Osteoblast (primary cell): ENCODE data around the gene CHN1. TPM values are rescaled to one million over a fixed set of nuclear protein-coding genes. Genes with fewer than 3 reads are reported as not detected.

Source experiments
- DNase-seq: peaks from one replicate; pipeline ENCODE4 v3.0.0; 2011; ENCODE audit warnings: low spot score, mixed read lengths; ENCODE audit not compliant: insufficient read length; ENCODE audit errors: missing footprints
- H2AFZ ChIP-seq: 2 replicates; pipeline ENCODE4 v1.6.0; 2011; ENCODE audit warnings: mild to moderate bottlenecking, low read length
- H3K27ac ChIP-seq: 2 replicates; pipeline ENCODE4 v1.5.1; 2011; ENCODE audit warnings: mild to moderate bottlenecking, low read depth, low read length, moderate library complexity
- H3K27me3 ChIP-seq: 2 replicates; pipeline ENCODE4 v1.6.0; 2012; ENCODE audit warnings: mild to moderate bottlenecking, control low read depth, inconsistent platforms, low read length, moderate library complexity; ENCODE audit not compliant: insufficient read depth
- H3K36me3 ChIP-seq: 2 replicates; pipeline ENCODE4 v1.5.1; 2011; ENCODE audit warnings: mild to moderate bottlenecking, low read length, control low read depth, moderate library complexity; ENCODE audit not compliant: insufficient read depth
- H3K4me1 ChIP-seq: 2 replicates; pipeline ENCODE4 v1.5.1; 2011; ENCODE audit warnings: mild to moderate bottlenecking, low read length, control low read depth, moderate library complexity; ENCODE audit not compliant: insufficient read depth
- H3K4me2 ChIP-seq: 2 replicates; pipeline ENCODE4 v1.6.0; 2011; ENCODE audit warnings: mild to moderate bottlenecking, low read length; ENCODE audit not compliant: insufficient read depth
- H3K4me3 ChIP-seq: fragments of 200-600 bp; sonication (generic); 3 replicates; pipeline ENCODE4 v1.5.1; 2012; ENCODE audit warnings: mild to moderate bottlenecking, low read length, inconsistent platforms; ENCODE audit not compliant: insufficient read depth
- H3K79me2 ChIP-seq: 2 replicates; pipeline ENCODE4 v1.6.0; 2012; ENCODE audit warnings: mild to moderate bottlenecking, low read length, control low read depth, inconsistent platforms; ENCODE audit not compliant: insufficient read depth
- H3K9me3 ChIP-seq: 2 replicates; pipeline ENCODE4 v1.5.1; 2011; ENCODE audit warnings: low read depth, low read length, control low read depth
- H4K20me1 ChIP-seq: 2 replicates; pipeline ENCODE4 v1.6.0; 2012; ENCODE audit warnings: mild to moderate bottlenecking, low read length, control low read depth; ENCODE audit not compliant: insufficient read depth
- CTCF ChIP-seq: IDR thresholded peaks from 2 replicates; pipeline ENCODE4 v1.5.1; 2011; ENCODE audit warnings: mild to moderate bottlenecking, low read depth, low read length, moderate library complexity; ENCODE audit errors: extremely low read depth
- total RNA-seq: library from RNA; depleted of rRNA; stranded (reverse); fragments of >200 nt; gene quantifications from 2 replicates; pipeline ENCODE4 v1.2.3, GENCODE V29; 2012

Gene CHN1
- total RNA-seq, 1 donor = 33.7 TPM

GRCh38 chr2:174840436-174840835 is 164.7 kb downstream of the CHN1 start:
- peak overlapping the region; percentile 47 for H2AFZ ChIP-seq
- H3K36me3 ChIP-seq = no peaks in the 10 kb centered on the region
- H3K4me1 ChIP-seq = peaks cover 41% of the 10 kb centered on the region
- no peak for TF ChIP-seq CTCF
- H4K20me1 ChIP-seq = no peaks in the 10 kb centered on the region
- peaks cover 29% of the 10 kb centered on the region for H3K79me2 ChIP-seq
- H3K4me3 ChIP-seq = no peak overlapping the region
- peak overlapping the region; percentile 54 for H3K27ac ChIP-seq
- H3K27me3 ChIP-seq = no peaks in the 10 kb centered on the region
- no peaks in the 10 kb centered on the region for H3K9me3 ChIP-seq
- H3K4me2 ChIP-seq = peak overlapping the region; percentile 42
- DNase-seq = peak; percentile 76

DNA sequence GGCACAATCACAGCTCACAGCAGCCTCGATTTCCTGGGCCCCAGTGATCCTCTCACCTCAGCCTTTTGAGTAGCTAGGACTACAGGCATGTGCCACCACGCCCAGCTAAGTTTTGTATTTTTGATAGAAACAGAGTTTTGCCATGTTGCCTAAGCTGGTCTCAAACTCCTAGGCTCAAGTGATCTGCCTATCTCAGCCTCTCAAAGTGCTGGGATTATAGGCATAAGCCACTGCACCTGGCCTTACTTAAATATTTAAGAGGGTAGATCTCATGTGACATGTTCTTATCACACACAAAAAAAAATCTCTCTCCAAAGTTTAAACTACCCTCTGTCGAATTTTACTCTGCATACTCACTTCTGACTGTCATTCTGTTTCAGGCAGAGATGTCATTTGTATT is 165.5 kb downstream of the CHN1 start:
- Histone ChIP-seq H3K79me2 (peaks cover 22% of the 10 kb centered on the region), H3K4me3 (no peak overlapping the region), H2AFZ (no peak overlapping the region), H3K36me3 (no peaks in the 10 kb centered on the region), H4K20me1 (no peaks in the 10 kb centered on the region), H3K4me1 (peaks cover 38% of the 10 kb centered on the region), H3K27me3 (no peaks in the 10 kb centered on the region), H3K27ac (no peak overlapping the region), H3K9me3 (no peaks in the 10 kb centered on the region), H3K4me2 (no peak overlapping the region)
- TF ChIP-seq CTCF = no peak
- no peak for DNase-seq

GRCh38 chr2:174836995-174837390 is 168.2 kb downstream of the CHN1 start:
- no peaks in the 10 kb centered on the region for H3K27me3 ChIP-seq
- H3K4me3 ChIP-seq = no peak overlapping the region
- no peaks in the 10 kb centered on the region for H3K36me3 ChIP-seq
- peak overlapping the region; percentile 86 for H3K27ac ChIP-seq
- H3K9me3 ChIP-seq = no peaks in the 10 kb centered on the region
- H3K4me2 ChIP-seq = peak overlapping the region; percentile 64
- no peaks in the 10 kb centered on the region for H4K20me1 ChIP-seq
- H3K79me2 ChIP-seq = peaks cover 8% of the 10 kb centered on the region
- no peak for TF ChIP-seq CTCF
- peak overlapping the region; percentile 35 for H2AFZ ChIP-seq
- no peak for DNase-seq
- peaks cover 29% of the 10 kb centered on the region for H3K4me1 ChIP-seq

- Histone ChIP-seq H3K36me3 (no peaks in the 10 kb centered on the region), H3K27ac (peak overlapping the region; percentile 86), H3K4me3 (no peak overlapping the region), H3K9me3 (no peaks in the 10 kb centered on the region), H3K4me1 (peaks cover 29% of the 10 kb centered on the region), H3K79me2 (peaks cover 7% of the 10 kb centered on the region), H2AFZ (peak overlapping the region; percentile 64), H3K4me2 (peak overlapping the region; percentile 64), H3K27me3 (no peaks in the 10 kb centered on the region), H4K20me1 (no peaks in the 10 kb centered on the region)
- TF ChIP-seq CTCF = no peak
- peak; percentile 87 for DNase-seq
Observed at GRCh38 chr2:174836377-174836994, 168.7 kb downstream of the CHN1 start.
